Brain pericyte (primary cell): ENCODE results near the gene NDUFS7.

ENCODE experiments used
- DNase-seq: peaks from one replicate; pipeline ENCODE4 v3.0.0-alpha.2; 2012; ENCODE audit warnings: low read depth, low spot score

Gene NDUFS7

GRCh38 chr19:1384478-1385110 is 887 bp downstream of the NDUFS7 start:
- DNase-seq: no peak

- DNase-seq: no peak
These were observed 2.1 kb downstream of the NDUFS7 start for GRCh38 chr19:1385816-1386215.

GRCh38 chr19:1386945-1387683 is 3.4 kb downstream of the NDUFS7 start:
- no peak for DNase-seq

GRCh38 chr19:1387684-1388636 is 4.3 kb downstream of the NDUFS7 start:
- DNase-seq: no peak

- no peak for DNase-seq
These were observed 4.9 kb downstream of the NDUFS7 start for GRCh38 chr19:1388637-1389026.

- no peak for DNase-seq
These were observed 5.6 kb downstream of the NDUFS7 start for GRCh38 chr19:1389033-1389940.

GRCh38 chr19:1390890-1391423 is 7.2 kb downstream of the NDUFS7 start:
- no peak for DNase-seq

- DNase-seq: no peak
These were observed 8.7 kb downstream of the NDUFS7 start for GRCh38 chr19:1392407-1392806.

- no peak for DNase-seq
These were observed 9.3 kb downstream of the NDUFS7 start for GRCh38 chr19:1392939-1393530.

GRCh38 chr19:1393841-1394240 is 10.1 kb downstream of the NDUFS7 start:
- DNase-seq: no peak

GRCh38 chr19:1394252-1395193 is 10.8 kb downstream of the NDUFS7 start:
- no peak for DNase-seq

GRCh38 chr19:1395194-1396018 is 11.7 kb downstream of the NDUFS7 start:
- no peak for DNase-seq

GRCh38 chr19:1396019-1396767 is 12.5 kb downstream of the NDUFS7 start:
- no peak for DNase-seq

- no peak for DNase-seq
These were observed 13.3 kb downstream of the NDUFS7 start for GRCh38 chr19:1396768-1397679.

GRCh38 chr19:1397838-1398237 is 14.1 kb downstream of the NDUFS7 start:
- no peak for DNase-seq

GRCh38 chr19:1399079-1399478 is 15.4 kb downstream of the NDUFS7 start:
- DNase-seq: no peak

- no peak for DNase-seq
These were observed 16.0 kb downstream of the NDUFS7 start for GRCh38 chr19:1399745-1400144.
